ENCODE measurements around the gene MTMR2. TPM values are rescaled to one million over a fixed set of nuclear protein-coding genes. Genes with fewer than 3 reads are reported as not detected.

Gene MTMR2
- total RNA-seq, 1 experiment from 2014 or later = 29.1 TPM

- ChIA-PET CTCF (no interaction called here), RAD21 (ENCODE audit: low non-redundant PET in 1 of 2, low total read pairs in 2 of 2, uncharacterized antibody in 2 of 2, unreplicated experiment in 2 of 2) (no interaction called here), POLR2A (no interaction called here)
- Histone ChIP-seq H3K4me3 (replicated peaks in 1 of 2; ENCODE audit: low read depth in 1 of 2, low read length in 2 of 2) (no peak overlapping the region), H3K4me1 (ENCODE audit: control insufficient read depth in 1 of 2, insufficient read depth in 2 of 2, low read length in 2 of 2) (no peaks in the 10 kb centered on the region), H3K9me2 (ENCODE audit: insufficient read depth) (no peaks in the 10 kb centered on the region), H3K9ac (ENCODE audit: low read length) (no peak overlapping the region), H3K79me2 (ENCODE audit: insufficient read depth, low read length) (no peaks in the 10 kb centered on the region), H3K9me3 (ENCODE audit: control insufficient read depth in 1 of 2, insufficient read depth in 1 of 2, low read depth in 1 of 2, low read length in 2 of 2) (no peaks in the 10 kb centered on the region), H3K27me3 (ENCODE audit: insufficient read depth, low read length) (no peaks in the 10 kb centered on the region), H3K36me3 (ENCODE audit: control insufficient read depth in 1 of 2, insufficient read depth in 2 of 2, low read length in 2 of 2) (no peaks in the 10 kb centered on the region), H3K27ac (ENCODE audit: low read depth, low read length) (no peak overlapping the region), H3K4me2 (ENCODE audit: low read length) (no peak overlapping the region), H2AFZ (ENCODE audit: low read depth, low read length, poor library complexity, severe bottlenecking) (no peak overlapping the region), H4K20me1 (ENCODE audit: insufficient read depth) (no peaks in the 10 kb centered on the region)
- DNase-seq (ENCODE audit: low read depth, low spot score) (no peak), ATAC-seq (no peak)
- no TSS peak for BruUV-seq (replicated peaks)
- TF ChIP-seq FOSL1 (IDR thresholded peaks at IDR 0.05; ENCODE audit: low read depth) = no peak
- no peak for TF ChIP-seq SIN3A (IDR thresholded peaks at IDR 0.05; ENCODE audit: low read depth)
- TF ChIP-seq SP1 (IDR thresholded peaks at IDR 0.05; ENCODE audit: low read depth) = no peak
- TF ChIP-seq RAD21 (IDR thresholded peaks at IDR 0.05; ENCODE audit: low read depth) = no peak
- intact Hi-C loops (cut with micrococcal nuclease) = no loop called here
Measured at GRCh38 chr11:95933594-95933993, 9.7 kb upstream of the MTMR2 start.

DNA sequence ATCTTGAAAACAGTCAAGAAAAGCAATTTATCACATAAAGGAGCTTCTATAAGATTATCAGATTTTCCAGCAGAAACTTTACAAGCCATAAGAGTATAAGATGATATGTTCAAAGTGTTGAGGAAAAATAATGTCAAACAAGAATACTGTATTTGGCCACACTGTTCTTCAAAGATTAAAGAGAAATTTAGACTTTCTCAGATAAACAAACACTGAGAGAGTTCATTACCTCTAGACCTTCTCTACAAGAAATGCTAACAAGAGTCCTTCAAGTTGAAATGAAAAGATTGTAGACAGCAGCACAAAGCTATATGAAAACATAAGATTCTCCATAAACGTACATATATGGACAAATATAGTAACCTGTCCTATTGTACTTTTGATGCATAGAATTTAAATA is 8.0 kb upstream of the MTMR2 start:
- ATAC-seq (no peak), DNase-seq (ENCODE audit: low read depth, low spot score) (no peak)
- Histone ChIP-seq H3K4me2 (ENCODE audit: low read length) (no peak overlapping the region), H3K4me3 (replicated peaks in 1 of 2; ENCODE audit: low read depth in 1 of 2, low read length in 2 of 2) (no peak overlapping the region), H3K79me2 (ENCODE audit: insufficient read depth, low read length) (no peaks in the 10 kb centered on the region), H3K9me3 (ENCODE audit: control insufficient read depth in 1 of 2, insufficient read depth in 1 of 2, low read depth in 1 of 2, low read length in 2 of 2) (no peaks in the 10 kb centered on the region), H3K36me3 (ENCODE audit: control insufficient read depth in 1 of 2, insufficient read depth in 2 of 2, low read length in 2 of 2) (no peaks in the 10 kb centered on the region), H3K27me3 (ENCODE audit: insufficient read depth, low read length) (no peaks in the 10 kb centered on the region), H3K27ac (ENCODE audit: low read depth, low read length) (no peak overlapping the region), H3K9ac (ENCODE audit: low read length) (no peak overlapping the region), H2AFZ (ENCODE audit: low read depth, low read length, poor library complexity, severe bottlenecking) (no peak overlapping the region), H3K4me1 (ENCODE audit: control insufficient read depth in 1 of 2, insufficient read depth in 2 of 2, low read length in 2 of 2) (no peaks in the 10 kb centered on the region), H4K20me1 (ENCODE audit: insufficient read depth) (no peaks in the 10 kb centered on the region), H3K9me2 (ENCODE audit: insufficient read depth) (no peaks in the 10 kb centered on the region)
- CTCF ChIA-PET = no interaction called here
- POLR2A ChIA-PET = no interaction called here
- RAD21 ChIA-PET (ENCODE audit: low non-redundant PET in 1 of 2, low total read pairs in 2 of 2, uncharacterized antibody in 2 of 2, unreplicated experiment in 2 of 2) = no interaction called here
- intact Hi-C loops (cut with micrococcal nuclease) = no loop called here
- no TSS peak for BruUV-seq (replicated peaks)
- no peak for TF ChIP-seq ATF3 (IDR thresholded peaks at IDR 0.05)
- TF ChIP-seq POLR2AphosphoS5 (IDR thresholded peaks at IDR 0.05; ENCODE audit: low read depth, low read length) = no peak
- TF ChIP-seq POLR2A (IDR thresholded peaks at IDR 0.05; ENCODE audit: borderline replicate concordance, extremely low read depth, insufficient read depth, insufficient read length) = no peak
- TF ChIP-seq SIN3A (IDR thresholded peaks at IDR 0.05; ENCODE audit: low read depth) = no peak
- no peak for TF ChIP-seq YY1 (IDR thresholded peaks at IDR 0.05; ENCODE audit: extremely low read depth, insufficient replicate concordance, low read depth, low read length)
- no peak for TF ChIP-seq MAX (IDR thresholded peaks at IDR 0.05)
- TF ChIP-seq, protein P1, sequence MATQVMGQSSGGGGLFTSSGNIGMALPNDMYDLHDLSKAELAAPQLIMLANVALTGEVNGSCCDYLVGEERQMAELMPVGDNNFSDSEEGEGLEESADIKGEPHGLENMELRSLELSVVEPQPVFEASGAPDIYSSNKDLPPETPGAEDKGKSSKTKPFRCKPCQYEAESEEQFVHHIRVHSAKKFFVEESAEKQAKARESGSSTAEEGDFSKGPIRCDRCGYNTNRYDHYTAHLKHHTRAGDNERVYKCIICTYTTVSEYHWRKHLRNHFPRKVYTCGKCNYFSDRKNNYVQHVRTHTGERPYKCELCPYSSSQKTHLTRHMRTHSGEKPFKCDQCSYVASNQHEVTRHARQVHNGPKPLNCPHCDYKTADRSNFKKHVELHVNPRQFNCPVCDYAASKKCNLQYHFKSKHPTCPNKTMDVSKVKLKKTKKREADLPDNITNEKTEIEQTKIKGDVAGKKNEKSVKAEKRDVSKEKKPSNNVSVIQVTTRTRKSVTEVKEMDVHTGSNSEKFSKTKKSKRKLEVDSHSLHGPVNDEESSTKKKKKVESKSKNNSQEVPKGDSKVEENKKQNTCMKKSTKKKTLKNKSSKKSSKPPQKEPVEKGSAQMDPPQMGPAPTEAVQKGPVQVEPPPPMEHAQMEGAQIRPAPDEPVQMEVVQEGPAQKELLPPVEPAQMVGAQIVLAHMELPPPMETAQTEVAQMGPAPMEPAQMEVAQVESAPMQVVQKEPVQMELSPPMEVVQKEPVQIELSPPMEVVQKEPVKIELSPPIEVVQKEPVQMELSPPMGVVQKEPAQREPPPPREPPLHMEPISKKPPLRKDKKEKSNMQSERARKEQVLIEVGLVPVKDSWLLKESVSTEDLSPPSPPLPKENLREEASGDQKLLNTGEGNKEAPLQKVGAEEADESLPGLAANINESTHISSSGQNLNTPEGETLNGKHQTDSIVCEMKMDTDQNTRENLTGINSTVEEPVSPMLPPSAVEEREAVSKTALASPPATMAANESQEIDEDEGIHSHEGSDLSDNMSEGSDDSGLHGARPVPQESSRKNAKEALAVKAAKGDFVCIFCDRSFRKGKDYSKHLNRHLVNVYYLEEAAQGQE (IDR thresholded peaks at IDR 0.05; ENCODE audit: low read depth) = no peak
- no peak for TF ChIP-seq FOSL1 (IDR thresholded peaks at IDR 0.05; ENCODE audit: low read depth)
- TF ChIP-seq CBX3 (IDR thresholded peaks at IDR 0.05; ENCODE audit: low read depth) = no peak
- no peak for TF ChIP-seq TCF7L2 (IDR thresholded peaks at IDR 0.05; ENCODE audit: borderline replicate concordance, extremely low read depth, insufficient read depth, insufficient read length)
- TF ChIP-seq EZH2 (IDR thresholded peaks at IDR 0.05) = no peak
- TF ChIP-seq, protein P2, sequence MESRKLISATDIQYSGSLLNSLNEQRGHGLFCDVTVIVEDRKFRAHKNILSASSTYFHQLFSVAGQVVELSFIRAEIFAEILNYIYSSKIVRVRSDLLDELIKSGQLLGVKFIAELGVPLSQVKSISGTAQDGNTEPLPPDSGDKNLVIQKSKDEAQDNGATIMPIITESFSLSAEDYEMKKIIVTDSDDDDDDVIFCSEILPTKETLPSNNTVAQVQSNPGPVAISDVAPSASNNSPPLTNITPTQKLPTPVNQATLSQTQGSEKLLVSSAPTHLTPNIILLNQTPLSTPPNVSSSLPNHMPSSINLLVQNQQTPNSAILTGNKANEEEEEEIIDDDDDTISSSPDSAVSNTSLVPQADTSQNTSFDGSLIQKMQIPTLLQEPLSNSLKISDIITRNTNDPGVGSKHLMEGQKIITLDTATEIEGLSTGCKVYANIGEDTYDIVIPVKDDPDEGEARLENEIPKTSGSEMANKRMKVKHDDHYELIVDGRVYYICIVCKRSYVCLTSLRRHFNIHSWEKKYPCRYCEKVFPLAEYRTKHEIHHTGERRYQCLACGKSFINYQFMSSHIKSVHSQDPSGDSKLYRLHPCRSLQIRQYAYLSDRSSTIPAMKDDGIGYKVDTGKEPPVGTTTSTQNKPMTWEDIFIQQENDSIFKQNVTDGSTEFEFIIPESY (IDR thresholded peaks at IDR 0.05; ENCODE audit: extremely low read depth, insufficient replicate concordance, low read length) = no peak
- no peak for TF ChIP-seq EZH2phosphoT487 (IDR thresholded peaks at IDR 0.05; ENCODE audit: borderline replicate concordance)
- no peak for TF ChIP-seq SP1 (IDR thresholded peaks at IDR 0.05; ENCODE audit: low read depth)
- TF ChIP-seq JUND (IDR thresholded peaks at IDR 0.05) = no peak
